DOHH2 (cell line): ENCODE data around the gene FOXP3.

Source experiments
- CTCF ChIP-seq: fragments of 200-600 bp; sonication (generic); IDR thresholded peaks from one replicate; pipeline ENCODE4 v1.5.1; 2014; ENCODE audit warnings: antibody characterized with exemption, mild to moderate bottlenecking, low read depth, low read length; ENCODE audit not compliant: poor library complexity, severe bottlenecking
- EZH2phosphoT487 ChIP-seq: fragments of 200-600 bp; sonication (generic); IDR thresholded peaks from 2 replicates; pipeline ENCODE4 v1.6.1; 2017; ENCODE audit warnings: borderline replicate concordance, mild to moderate bottlenecking, antibody characterized with exemption, low read length, moderate library complexity, mixed read lengths

GRCh38 chrX:49286136-49286535, 21.6 kb upstream of the FOXP3 start:
- TF ChIP-seq CTCF, result no peak
- TF ChIP-seq EZH2phosphoT487, result no peak
